Mesothelial cell of epicardium (in vitro differentiated cells): Measurements from ENCODE around the gene SLC1A4. TPM values are rescaled to one million over a fixed set of nuclear protein-coding genes. Genes with fewer than 3 reads are reported as not detected.
"Not testable (repeated sequence)": the region's sequence is repeated elsewhere in the genome, so short reads cannot be mapped to it uniquely, and the experiment has no call there.

Experiments used
- DNase-seq, 2 experiments: peaks; one replicate each; pipeline ENCODE4 v3.0.0; 2021; ENCODE audit warnings: low spot score in 2 of 2; ENCODE audit not compliant: unreplicated experiment in 2 of 2
- H3K27ac Mint-ChIP-seq: 2 replicates; pipeline ENCODE4 v1.8.0; 2021; ENCODE audit warnings: mixed read lengths
- H3K27me3 Mint-ChIP-seq: 2 replicates; pipeline ENCODE4 v1.8.0; 2021; ENCODE audit warnings: low read depth, mixed read lengths
- H3K36me3 Mint-ChIP-seq: 2 replicates; pipeline ENCODE4 v1.8.0; 2021; ENCODE audit warnings: mixed read lengths
- H3K4me1 Mint-ChIP-seq: 2 replicates; pipeline ENCODE4 v1.8.0; 2021; ENCODE audit warnings: mixed read lengths
- H3K4me3 Mint-ChIP-seq: 2 replicates; pipeline ENCODE4 v1.8.0; 2021; ENCODE audit warnings: mild to moderate bottlenecking, moderate library complexity, mixed read lengths
- H3K9me3 Mint-ChIP-seq: 2 replicates; pipeline ENCODE4 v1.8.0; 2021; ENCODE audit warnings: mixed read lengths
- total RNA-seq: library from RNA; stranded (reverse); gene quantifications from 3 replicates; pipeline ENCODE4 v1.2.1, GENCODE V29; 2021
- TF ChIP-seq, protein P1 (sequence below): fragments of 200-600 bp; sonication (generic); IDR thresholded peaks from one replicate; pipeline ENCODE4 v1.5.0; 2021; ENCODE audit warnings: antibody characterized with exemption; ENCODE audit not compliant: unreplicated experiment

The SLC1A4 gene
- total RNA-seq, 1 donor from 2014 or later: 5.3 TPM

DNA sequence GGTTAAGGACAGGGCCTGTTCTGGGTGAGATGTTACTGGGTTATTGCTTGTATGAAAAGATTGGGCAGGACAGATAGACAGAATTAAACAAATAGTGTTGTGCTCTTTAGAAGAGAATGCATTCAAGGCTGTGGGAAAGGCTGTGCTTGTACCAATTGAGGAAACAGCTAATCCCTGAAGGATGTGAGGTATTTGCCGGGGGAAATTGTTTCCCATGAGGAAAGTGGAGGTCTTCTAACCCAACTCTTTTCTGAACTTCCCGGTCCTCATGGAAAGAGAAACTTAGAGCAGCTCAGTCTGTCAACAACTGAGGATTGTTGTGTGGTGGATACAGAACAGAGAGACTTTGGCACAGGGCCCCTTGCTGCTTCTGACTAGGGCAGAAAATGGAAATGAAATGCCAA lies 9.5 kb downstream of the SLC1A4 start:
- Mint-ChIP-seq H3K27ac (no peak overlapping the region), H3K9me3 (no peaks in the 10 kb centered on the region), H3K27me3 (no peaks in the 10 kb centered on the region), H3K4me1 (peaks cover 7% of the 10 kb centered on the region), H3K4me3 (no peak overlapping the region), H3K36me3 (no peaks in the 10 kb centered on the region)
- TF ChIP-seq, protein P1, sequence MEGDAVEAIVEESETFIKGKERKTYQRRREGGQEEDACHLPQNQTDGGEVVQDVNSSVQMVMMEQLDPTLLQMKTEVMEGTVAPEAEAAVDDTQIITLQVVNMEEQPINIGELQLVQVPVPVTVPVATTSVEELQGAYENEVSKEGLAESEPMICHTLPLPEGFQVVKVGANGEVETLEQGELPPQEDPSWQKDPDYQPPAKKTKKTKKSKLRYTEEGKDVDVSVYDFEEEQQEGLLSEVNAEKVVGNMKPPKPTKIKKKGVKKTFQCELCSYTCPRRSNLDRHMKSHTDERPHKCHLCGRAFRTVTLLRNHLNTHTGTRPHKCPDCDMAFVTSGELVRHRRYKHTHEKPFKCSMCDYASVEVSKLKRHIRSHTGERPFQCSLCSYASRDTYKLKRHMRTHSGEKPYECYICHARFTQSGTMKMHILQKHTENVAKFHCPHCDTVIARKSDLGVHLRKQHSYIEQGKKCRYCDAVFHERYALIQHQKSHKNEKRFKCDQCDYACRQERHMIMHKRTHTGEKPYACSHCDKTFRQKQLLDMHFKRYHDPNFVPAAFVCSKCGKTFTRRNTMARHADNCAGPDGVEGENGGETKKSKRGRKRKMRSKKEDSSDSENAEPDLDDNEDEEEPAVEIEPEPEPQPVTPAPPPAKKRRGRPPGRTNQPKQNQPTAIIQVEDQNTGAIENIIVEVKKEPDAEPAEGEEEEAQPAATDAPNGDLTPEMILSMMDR: no peak
- no peak for DNase-seq

DNA sequence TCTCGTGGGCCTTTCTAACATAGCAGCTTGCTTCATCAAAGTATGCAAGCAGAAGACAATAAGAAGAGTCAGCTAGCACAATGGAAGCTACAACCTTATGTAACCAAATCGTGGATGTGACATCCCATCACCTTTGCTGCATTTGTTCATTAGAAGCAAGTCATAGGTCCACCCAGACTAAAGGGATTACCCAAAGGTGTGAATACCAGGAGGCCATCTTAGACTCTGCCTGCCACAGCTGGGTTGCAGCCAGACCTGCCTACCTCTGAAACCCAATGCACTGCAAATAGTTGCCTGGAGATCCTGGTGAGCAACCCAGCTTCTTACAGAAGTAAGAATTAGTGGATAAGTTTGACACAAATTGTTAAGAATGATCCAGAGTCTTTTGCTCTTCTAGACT lies 10.6 kb downstream of the SLC1A4 start:
- TF ChIP-seq, protein P1: no peak
- DNase-seq: no peak
- Mint-ChIP-seq H3K27me3 (no peaks in the 10 kb centered on the region), H3K36me3 (no peaks in the 10 kb centered on the region), H3K9me3 (no peaks in the 10 kb centered on the region), H3K27ac (no peak overlapping the region), H3K4me1 (peaks cover 7% of the 10 kb centered on the region), H3K4me3 (no peak overlapping the region)

DNA sequence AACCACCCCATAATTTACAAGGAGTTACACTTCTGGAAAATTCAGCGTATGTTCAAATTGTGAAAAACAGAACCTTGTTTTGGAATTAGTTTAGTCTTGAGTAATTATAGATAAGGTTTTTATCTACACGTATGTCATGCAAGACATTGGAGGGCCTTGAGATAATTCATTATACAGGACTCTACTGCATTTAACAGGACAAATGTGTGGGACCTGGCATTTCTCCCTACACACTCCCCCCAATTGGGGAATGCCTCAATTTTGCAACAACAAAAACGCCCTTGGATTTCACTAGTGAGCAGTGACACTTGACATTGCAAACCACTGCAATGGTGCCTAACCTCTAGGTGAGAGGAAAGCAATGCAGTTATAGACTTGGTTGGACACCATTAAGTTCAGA lies 11.4 kb downstream of the SLC1A4 start:
- Mint-ChIP-seq H3K4me3 (no peak overlapping the region), H3K9me3 (no peaks in the 10 kb centered on the region), H3K27ac (no peak overlapping the region), H3K27me3 (no peaks in the 10 kb centered on the region), H3K4me1 (peaks cover 7% of the 10 kb centered on the region), H3K36me3 (no peaks in the 10 kb centered on the region)
- TF ChIP-seq, protein P1: no peak
- DNase-seq: no peak

DNA sequence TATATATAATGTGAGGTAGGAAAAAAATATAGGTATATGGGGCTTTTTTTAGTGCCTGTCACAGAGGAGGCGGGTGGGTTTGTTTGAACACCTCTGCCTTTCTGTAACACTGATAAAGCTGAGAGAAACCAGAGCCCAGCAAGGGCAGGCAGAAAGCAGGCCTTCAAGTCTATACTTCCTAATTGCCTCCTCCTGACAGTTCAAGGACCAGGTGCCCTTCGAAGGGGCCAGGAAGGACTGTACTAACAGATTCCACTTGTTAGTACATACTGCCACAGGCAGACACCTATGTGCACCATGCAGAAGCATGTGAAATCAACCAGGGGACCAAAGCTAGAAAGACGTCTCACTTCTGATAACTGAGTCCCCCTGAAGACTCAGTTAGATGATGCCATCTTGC lies 13.8 kb downstream of the SLC1A4 start:
- H3K4me3 Mint-ChIP-seq: no peak overlapping the region
- H3K27me3 Mint-ChIP-seq: no peaks in the 10 kb centered on the region
- H3K27ac Mint-ChIP-seq: no peak overlapping the region
- DNase-seq: no peak
- H3K9me3 Mint-ChIP-seq: no peaks in the 10 kb centered on the region
- TF ChIP-seq, protein P1: no peak
- H3K4me1 Mint-ChIP-seq: peaks cover 4% of the 10 kb centered on the region
- no peaks in the 10 kb centered on the region for H3K36me3 Mint-ChIP-seq

DNA sequence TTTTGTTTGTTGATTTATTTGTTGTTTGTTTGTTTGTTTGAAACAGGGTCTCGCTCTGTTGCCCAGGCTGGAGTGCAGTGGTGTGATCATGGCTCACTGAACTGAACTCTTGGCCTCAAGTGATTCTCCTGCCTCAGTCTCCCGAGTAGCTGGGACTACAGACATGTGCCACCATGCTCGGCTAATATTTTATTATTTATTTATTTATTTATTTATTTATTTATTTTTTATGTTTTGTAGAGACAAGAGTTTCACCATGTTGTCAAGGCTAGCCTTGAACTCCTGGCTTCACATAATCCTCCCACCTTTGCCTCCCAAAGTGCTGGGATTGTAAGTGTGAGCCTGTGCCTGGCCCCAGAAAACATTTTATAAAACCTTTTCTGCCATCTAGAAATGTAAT lies 15.0 kb downstream of the SLC1A4 start:
- not testable (repeated sequence) for DNase-seq, H3K4me3 Mint-ChIP-seq, H3K27ac Mint-ChIP-seq, H3K36me3 Mint-ChIP-seq, H3K4me1 Mint-ChIP-seq, H3K9me3 Mint-ChIP-seq, H3K27me3 Mint-ChIP-seq

DNA sequence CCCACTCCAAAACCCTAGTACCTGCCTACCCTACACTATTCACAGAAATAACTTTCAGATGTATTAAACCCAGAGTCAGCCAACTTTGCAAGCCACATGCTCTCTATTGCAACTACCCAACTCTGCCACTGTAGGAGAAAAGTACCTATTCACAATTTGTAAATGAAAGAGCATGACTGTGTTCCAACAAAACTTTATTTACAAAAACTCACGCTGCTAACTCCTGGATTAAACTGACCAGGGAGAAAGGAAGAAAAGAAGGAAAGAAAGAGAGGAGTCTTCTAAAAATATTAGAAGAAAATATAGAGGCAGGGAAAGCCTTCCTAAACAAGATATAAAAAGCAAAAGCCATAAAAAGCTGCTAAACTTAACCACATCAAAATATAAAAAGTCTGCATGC lies 24.6 kb downstream of the SLC1A4 start:
- no peaks in the 10 kb centered on the region for H3K9me3 Mint-ChIP-seq
- no peak overlapping the region for H3K4me3 Mint-ChIP-seq
- H3K27me3 Mint-ChIP-seq: no peaks in the 10 kb centered on the region
- no peaks in the 10 kb centered on the region for H3K4me1 Mint-ChIP-seq
- H3K27ac Mint-ChIP-seq: no peak overlapping the region
- TF ChIP-seq, protein P1: no peak
- H3K36me3 Mint-ChIP-seq: peaks cover 5% of the 10 kb centered on the region
- no peak for DNase-seq
